HepG2 (cell line): ENCODE data around the gene MRPL43. TPM values are rescaled to one million over a fixed set of nuclear protein-coding genes. Genes with fewer than 3 reads are reported as not detected.
A peak's percentile ranks its signal among the peaks of the same experiment; 100 is the strongest.

Source experiments
- ARNT2 ChIP-seq: sonication (generic); formaldehyde crosslinking; IDR thresholded peaks from 2 replicates; pipeline ENCODE4 v1.8.0; 2022; ENCODE audit warnings: mild to moderate bottlenecking, low read depth, missing genetic modification reagents, moderate library complexity
- CBX5 ChIP-seq: sonication (generic); formaldehyde crosslinking; IDR thresholded peaks from 2 replicates; pipeline ENCODE4 v1.4.0; 2020; ENCODE audit warnings: missing genetic modification reagents, borderline replicate concordance
- CENPX ChIP-seq: sonication (generic); formaldehyde crosslinking; IDR thresholded peaks from 2 replicates; pipeline ENCODE4 v1.9.0; 2021; ENCODE audit warnings: mild to moderate bottlenecking, missing genetic modification reagents, moderate library complexity
- ELF4 ChIP-seq: sonication (generic); formaldehyde crosslinking; IDR thresholded peaks from 2 replicates; pipeline ENCODE4 v1.5.0; 2020; ENCODE audit warnings: missing genetic modification reagents, mild to moderate bottlenecking, moderate library complexity, borderline replicate concordance
- FOXO1 ChIP-seq: sonication (generic); formaldehyde crosslinking; IDR thresholded peaks from 2 replicates; pipeline ENCODE4 v1.4.0; 2020; ENCODE audit warnings: missing genetic modification reagents
- IRF2 ChIP-seq: IDR thresholded peaks from 2 replicates; pipeline ENCODE4 v1.6.1; 2018; ENCODE audit warnings: missing genetic modification reagents, missing compliant biosample characterization
- JUNB ChIP-seq: sonication (generic); formaldehyde crosslinking; IDR thresholded peaks from 2 replicates; pipeline ENCODE4 v1.8.0; 2022; ENCODE audit warnings: missing genetic modification reagents, mild to moderate bottlenecking, borderline replicate concordance
- KDM2A ChIP-seq: sonication (generic); formaldehyde crosslinking; IDR thresholded peaks from 2 replicates; pipeline ENCODE4 v1.4.0; 2020; ENCODE audit warnings: low read depth, missing genetic modification reagents, borderline replicate concordance
- KDM5B ChIP-seq: sonication (generic); formaldehyde crosslinking; IDR thresholded peaks from 2 replicates; pipeline ENCODE4 v1.4.0; 2020; ENCODE audit warnings: missing genetic modification reagents, mild to moderate bottlenecking, borderline replicate concordance
- MAZ ChIP-seq, 2 experiments: sonication (generic) in 1 of 2; formaldehyde crosslinking in 1 of 2; IDR thresholded peaks; 2 replicates each; pipeline versions ENCODE4 v1.5.0 to v1.6.1; 2012 to 2020; ENCODE audit warnings: low read depth in 2 of 2, mild to moderate bottlenecking in 2 of 2, borderline replicate concordance in 1 of 2, improper control_type of control experiment in 1 of 2, low read length in 1 of 2, missing genetic modification reagents in 1 of 2, moderate library complexity in 1 of 2
- MYC ChIP-seq: sonication (generic); formaldehyde crosslinking; IDR thresholded peaks from 2 replicates; pipeline ENCODE4 v1.9.0; 2021; ENCODE audit warnings: missing genetic modification reagents, borderline replicate concordance
- PCBP1 ChIP-seq: fragments of 200-400 bp; formaldehyde crosslinking; IDR thresholded peaks from 2 replicates; pipeline ENCODE4 v1.6.1; 2017; ENCODE audit warnings: mild to moderate bottlenecking, low read depth, low read length, borderline replicate concordance
- RAD21 ChIP-seq: fragments of 450-650 bp; formaldehyde crosslinking; IDR thresholded peaks from 2 replicates; pipeline ENCODE4 v1.5.0; 2020; ENCODE audit warnings: mild to moderate bottlenecking
- SAP130 ChIP-seq: IDR thresholded peaks from 2 replicates; pipeline ENCODE4 v1.6.1; 2016; ENCODE audit warnings: low read depth
- SOX6 ChIP-seq, 2 experiments: fragments of 450-650 bp in 1 of 2; sonication (generic) in 1 of 2; formaldehyde crosslinking in 1 of 2; IDR thresholded peaks; 2 replicates each; pipeline versions ENCODE4 v1.4.0 to v1.6.1; 2017 to 2020; ENCODE audit warnings: antibody characterized with exemption in 1 of 2, mild to moderate bottlenecking in 1 of 2, missing genetic modification reagents in 1 of 2
- XRCC5 ChIP-seq: fragments of 200-400 bp; formaldehyde crosslinking; optimal IDR thresholded peaks from 2 replicates; pipeline ENCODE3; 2017; ENCODE audit warnings: mild to moderate bottlenecking, low read length
- ZBTB7B ChIP-seq: sonication (generic); formaldehyde crosslinking; IDR thresholded peaks from 2 replicates; pipeline ENCODE4 v1.4.0; 2020; ENCODE audit warnings: missing genetic modification reagents
- ZC3H13 ChIP-seq: sonication (generic); formaldehyde crosslinking; IDR thresholded peaks from 2 replicates; pipeline ENCODE4 v1.8.1; 2023; ENCODE audit warnings: mild to moderate bottlenecking, missing genetic modification reagents, moderate library complexity
- ZFP62 ChIP-seq: sonication (generic); formaldehyde crosslinking; IDR thresholded peaks from 2 replicates; pipeline ENCODE4 v1.4.0; 2020; ENCODE audit warnings: missing genetic modification reagents
- ZNF326 ChIP-seq: sonication (generic); formaldehyde crosslinking; IDR thresholded peaks from 2 replicates; pipeline ENCODE4 v1.4.0; 2020; ENCODE audit warnings: missing genetic modification reagents, borderline replicate concordance
- polyA plus RNA-seq, 8 experiments: library from polyadenylated mRNA; depleted of rRNA in 3 of 8; stranded (reverse) in 7 of 8; unstranded in 1 of 8; fragments of >200 nt; fragmentation: Illumina TruSeq in 4 of 8; extraction: Trizol in 4 of 8; gene quantifications; 2 replicates each; pipeline versions ENCODE4 v1.2.1 to v1.2.3, GENCODE V29; 2011 to 2016; ENCODE audit warnings: low read depth in 4 of 8, missing spikeins in 1 of 8, mixed read lengths in 1 of 8; ENCODE audit not compliant: insufficient read depth in 1 of 8
- total RNA-seq, 5 experiments: library from RNA; depleted of rRNA; stranded (reverse); fragments of >200 nt; fragmentation: Illumina TruSeq; extraction: Trizol; gene quantifications; 2 replicates each; pipeline ENCODE4 v1.2.3, GENCODE V29; 2016; ENCODE audit warnings: low read depth in 1 of 5
- TF ChIP-seq, protein P1 (sequence below): sonication (generic); formaldehyde crosslinking; IDR thresholded peaks from 2 replicates; pipeline ENCODE4 v1.4.0; 2020; ENCODE audit warnings: missing genetic modification reagents
- TF ChIP-seq, protein P2 (sequence below): sonication (generic); formaldehyde crosslinking; IDR thresholded peaks from 2 replicates; pipeline ENCODE4 v1.5.0; 2020; ENCODE audit warnings: mild to moderate bottlenecking, missing genetic modification reagents, borderline replicate concordance

Gene MRPL43
- total and polyA plus RNA-seq, 2 of the 13 experiments (the other 11 are each of a cell fraction or from before 2014, with no cell fraction given), result 71.0 to 73.7 TPM

GRCh38 chr10:101014230-101014884 is 27.1 kb upstream of the MRPL43 start (continued):
- TF ChIP-seq, protein P1, sequence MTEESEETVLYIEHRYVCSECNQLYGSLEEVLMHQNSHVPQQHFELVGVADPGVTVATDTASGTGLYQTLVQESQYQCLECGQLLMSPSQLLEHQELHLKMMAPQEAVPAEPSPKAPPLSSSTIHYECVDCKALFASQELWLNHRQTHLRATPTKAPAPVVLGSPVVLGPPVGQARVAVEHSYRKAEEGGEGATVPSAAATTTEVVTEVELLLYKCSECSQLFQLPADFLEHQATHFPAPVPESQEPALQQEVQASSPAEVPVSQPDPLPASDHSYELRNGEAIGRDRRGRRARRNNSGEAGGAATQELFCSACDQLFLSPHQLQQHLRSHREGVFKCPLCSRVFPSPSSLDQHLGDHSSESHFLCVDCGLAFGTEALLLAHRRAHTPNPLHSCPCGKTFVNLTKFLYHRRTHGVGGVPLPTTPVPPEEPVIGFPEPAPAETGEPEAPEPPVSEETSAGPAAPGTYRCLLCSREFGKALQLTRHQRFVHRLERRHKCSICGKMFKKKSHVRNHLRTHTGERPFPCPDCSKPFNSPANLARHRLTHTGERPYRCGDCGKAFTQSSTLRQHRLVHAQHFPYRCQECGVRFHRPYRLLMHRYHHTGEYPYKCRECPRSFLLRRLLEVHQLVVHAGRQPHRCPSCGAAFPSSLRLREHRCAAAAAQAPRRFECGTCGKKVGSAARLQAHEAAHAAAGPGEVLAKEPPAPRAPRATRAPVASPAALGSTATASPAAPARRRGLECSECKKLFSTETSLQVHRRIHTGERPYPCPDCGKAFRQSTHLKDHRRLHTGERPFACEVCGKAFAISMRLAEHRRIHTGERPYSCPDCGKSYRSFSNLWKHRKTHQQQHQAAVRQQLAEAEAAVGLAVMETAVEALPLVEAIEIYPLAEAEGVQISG, result 0 out of 2 replicates have a peak, but pooled peaks have one; percentile 20
- TF ChIP-seq ZBTB7B (peak; percentile 50; the same call in 1 of the 2 replicates), SAP130 (CRISPR knock-in tag) (no peak), ZC3H13 (0 out of 2 replicates have a peak, but pooled peaks have one; percentile 44), ZFP62 (no peak), PCBP1 (0 out of 2 replicates have a peak, but pooled peaks have one; percentile 46), ARNT2 (CRISPR knock-in tag) (0 out of 2 replicates have a peak, but pooled peaks have one; percentile 7), MAZ (IDR thresholded peaks at IDR 0.05; ENCODE audit: borderline replicate concordance, low read depth, low read length) (peak; percentile 23; the same call in 1 of the 2 replicates), MAZ (CRISPR knock-in tag; IDR thresholded peaks at IDR 0.05; ENCODE audit: low read depth) (peak; percentile 66; the same call in 1 of the 2 replicates), ELF4 (CRISPR knock-in tag) (no peak), CENPX (CRISPR knock-in tag) (no peak), RAD21 (CRISPR knock-in tag) (peak; percentile 85), XRCC5 (peak; percentile 16), CBX5 (CRISPR knock-in tag) (peak; percentile 41; the same call in 1 of the 2 replicates), SOX6 (IDR thresholded peaks at IDR 0.05) (no peak), SOX6 (CRISPR knock-in tag; IDR thresholded peaks at IDR 0.05) (0 out of 2 replicates have a peak, but pooled peaks have one; percentile 16), KDM2A (CRISPR knock-in tag) (peak; percentile 65), JUNB (CRISPR knock-in tag) (no peak), ZNF326 (no peak), KDM5B (CRISPR knock-in tag) (0 out of 2 replicates have a peak, but pooled peaks have one; percentile 14), FOXO1 (CRISPR knock-in tag) (no peak), MYC (peak; percentile 15; the same call in 1 of the 2 replicates), IRF2 (CRISPR knock-in tag) (no peak)
- TF ChIP-seq, protein P2, sequence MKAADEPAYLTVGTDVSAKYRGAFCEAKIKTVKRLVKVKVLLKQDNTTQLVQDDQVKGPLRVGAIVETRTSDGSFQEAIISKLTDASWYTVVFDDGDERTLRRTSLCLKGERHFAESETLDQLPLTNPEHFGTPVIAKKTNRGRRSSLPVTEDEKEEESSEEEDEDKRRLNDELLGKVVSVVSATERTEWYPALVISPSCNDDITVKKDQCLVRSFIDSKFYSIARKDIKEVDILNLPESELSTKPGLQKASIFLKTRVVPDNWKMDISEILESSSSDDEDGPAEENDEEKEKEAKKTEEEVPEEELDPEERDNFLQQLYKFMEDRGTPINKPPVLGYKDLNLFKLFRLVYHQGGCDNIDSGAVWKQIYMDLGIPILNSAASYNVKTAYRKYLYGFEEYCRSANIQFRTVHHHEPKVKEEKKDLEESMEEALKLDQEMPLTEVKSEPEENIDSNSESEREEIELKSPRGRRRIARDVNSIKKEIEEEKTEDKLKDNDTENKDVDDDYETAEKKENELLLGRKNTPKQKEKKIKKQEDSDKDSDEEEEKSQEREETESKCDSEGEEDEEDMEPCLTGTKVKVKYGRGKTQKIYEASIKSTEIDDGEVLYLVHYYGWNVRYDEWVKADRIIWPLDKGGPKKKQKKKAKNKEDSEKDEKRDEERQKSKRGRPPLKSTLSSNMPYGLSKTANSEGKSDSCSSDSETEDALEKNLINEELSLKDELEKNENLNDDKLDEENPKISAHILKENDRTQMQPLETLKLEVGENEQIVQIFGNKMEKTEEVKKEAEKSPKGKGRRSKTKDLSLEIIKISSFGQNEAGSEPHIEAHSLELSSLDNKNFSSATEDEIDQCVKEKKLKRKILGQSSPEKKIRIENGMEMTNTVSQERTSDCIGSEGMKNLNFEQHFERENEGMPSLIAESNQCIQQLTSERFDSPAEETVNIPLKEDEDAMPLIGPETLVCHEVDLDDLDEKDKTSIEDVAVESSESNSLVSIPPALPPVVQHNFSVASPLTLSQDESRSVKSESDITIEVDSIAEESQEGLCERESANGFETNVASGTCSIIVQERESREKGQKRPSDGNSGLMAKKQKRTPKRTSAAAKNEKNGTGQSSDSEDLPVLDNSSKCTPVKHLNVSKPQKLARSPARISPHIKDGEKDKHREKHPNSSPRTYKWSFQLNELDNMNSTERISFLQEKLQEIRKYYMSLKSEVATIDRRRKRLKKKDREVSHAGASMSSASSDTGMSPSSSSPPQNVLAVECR (CRISPR knock-in tag), result peak; percentile 37; the same call in 1 of the 2 replicates
